Endothelial cell of umbilical vein (primary cell): Measurements from ENCODE around the gene HOXB4.

ENCODE experiments used
- EZH2 ChIP-seq: IDR thresholded peaks from 2 replicates; pipeline ENCODE4 v1.6.1; 2012; ENCODE audit warnings: borderline replicate concordance, low read depth, mild to moderate bottlenecking, moderate library complexity, low read length, inconsistent platforms; ENCODE audit not compliant: severe bottlenecking
- FOS ChIP-seq: IDR thresholded peaks from 2 replicates; pipeline ENCODE4 v1.6.1; 2011; ENCODE audit warnings: mild to moderate bottlenecking, low read length, moderate library complexity, borderline replicate concordance; ENCODE audit not compliant: insufficient read depth
- JUN ChIP-seq: IDR thresholded peaks from 2 replicates; pipeline ENCODE4 v1.6.1; 2011; ENCODE audit warnings: borderline replicate concordance, low read depth; ENCODE audit not compliant: insufficient read length, insufficient read depth
- MYC ChIP-seq: IDR thresholded peaks from one replicate; pipeline ENCODE4 v1.6.1; 2011; ENCODE audit warnings: mild to moderate bottlenecking, low read depth, low read length
- POLR2A ChIP-seq: IDR thresholded peaks from 2 replicates; pipeline ENCODE4 v1.6.1; 2012; ENCODE audit warnings: low read depth, mild to moderate bottlenecking, control low read depth, low read length
- POLR2AphosphoS5 ChIP-seq: IDR thresholded peaks from 2 replicates; pipeline ENCODE4 v1.6.1; 2012; ENCODE audit warnings: low read depth, mild to moderate bottlenecking, control low read depth, low read length, moderate library complexity; ENCODE audit not compliant: insufficient read depth
- TF ChIP-seq, protein P1 (sequence below): IDR thresholded peaks from 2 replicates; pipeline ENCODE4 v1.6.1; 2011; ENCODE audit not compliant: insufficient read depth, insufficient read length
- TF ChIP-seq, protein P2 (sequence below), 2 donors: IDR thresholded peaks; 1 replicate in 1 of 2; 2 replicates in 1 of 2; pipeline ENCODE4 v1.5.1; 2011; ENCODE audit warnings: low read length in 2 of 2, mild to moderate bottlenecking in 2 of 2, moderate library complexity in 2 of 2, control low read depth in 1 of 2, inconsistent platforms in 1 of 2, low read depth in 1 of 2; ENCODE audit not compliant: insufficient read depth in 1 of 2; ENCODE audit errors: extremely low read depth in 1 of 2

DNA sequence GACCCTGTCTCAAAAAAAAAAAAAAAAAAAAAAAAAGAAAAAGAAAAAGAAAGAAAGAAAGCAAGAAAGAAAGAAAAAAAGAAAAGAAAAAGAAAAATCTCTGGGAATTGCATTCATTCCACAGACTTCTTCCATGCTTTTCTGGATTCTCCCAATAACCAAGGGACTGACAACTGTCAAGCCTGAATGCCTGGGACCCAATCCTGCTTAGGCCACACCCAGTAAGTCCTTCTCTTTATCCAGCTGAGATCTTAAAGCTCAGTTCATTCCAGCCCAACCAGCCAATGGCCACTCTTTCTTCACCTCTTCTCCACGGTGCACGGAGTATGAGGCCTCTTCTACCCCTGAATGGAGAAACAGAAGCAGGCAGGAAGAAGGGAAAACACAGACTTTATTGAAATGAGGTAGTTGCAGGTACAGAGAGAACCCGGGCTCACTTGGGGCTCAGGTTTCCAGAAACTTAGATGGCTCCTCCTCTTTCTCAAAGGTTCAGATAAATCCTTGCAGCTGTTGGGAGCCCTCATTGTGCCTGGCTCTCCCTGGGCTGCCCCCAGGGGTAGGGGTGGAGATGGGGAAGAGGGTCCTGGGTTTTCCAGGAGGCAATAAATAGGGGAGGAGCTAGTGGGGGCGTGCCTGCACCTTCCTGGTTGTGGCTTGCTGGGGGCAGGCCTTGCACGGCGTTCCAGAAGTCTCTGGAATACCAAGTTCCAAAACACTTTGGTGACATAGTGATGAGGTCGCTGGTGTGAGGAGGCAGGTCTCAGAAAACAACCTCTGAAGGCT is 49.8 kb downstream of the HOXB4 start:
- TF ChIP-seq, protein P1, sequence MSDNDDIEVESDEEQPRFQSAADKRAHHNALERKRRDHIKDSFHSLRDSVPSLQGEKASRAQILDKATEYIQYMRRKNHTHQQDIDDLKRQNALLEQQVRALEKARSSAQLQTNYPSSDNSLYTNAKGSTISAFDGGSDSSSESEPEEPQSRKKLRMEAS: no peak
- no peak for TF ChIP-seq EZH2
- TF ChIP-seq, protein P2, sequence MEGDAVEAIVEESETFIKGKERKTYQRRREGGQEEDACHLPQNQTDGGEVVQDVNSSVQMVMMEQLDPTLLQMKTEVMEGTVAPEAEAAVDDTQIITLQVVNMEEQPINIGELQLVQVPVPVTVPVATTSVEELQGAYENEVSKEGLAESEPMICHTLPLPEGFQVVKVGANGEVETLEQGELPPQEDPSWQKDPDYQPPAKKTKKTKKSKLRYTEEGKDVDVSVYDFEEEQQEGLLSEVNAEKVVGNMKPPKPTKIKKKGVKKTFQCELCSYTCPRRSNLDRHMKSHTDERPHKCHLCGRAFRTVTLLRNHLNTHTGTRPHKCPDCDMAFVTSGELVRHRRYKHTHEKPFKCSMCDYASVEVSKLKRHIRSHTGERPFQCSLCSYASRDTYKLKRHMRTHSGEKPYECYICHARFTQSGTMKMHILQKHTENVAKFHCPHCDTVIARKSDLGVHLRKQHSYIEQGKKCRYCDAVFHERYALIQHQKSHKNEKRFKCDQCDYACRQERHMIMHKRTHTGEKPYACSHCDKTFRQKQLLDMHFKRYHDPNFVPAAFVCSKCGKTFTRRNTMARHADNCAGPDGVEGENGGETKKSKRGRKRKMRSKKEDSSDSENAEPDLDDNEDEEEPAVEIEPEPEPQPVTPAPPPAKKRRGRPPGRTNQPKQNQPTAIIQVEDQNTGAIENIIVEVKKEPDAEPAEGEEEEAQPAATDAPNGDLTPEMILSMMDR (IDR thresholded peaks at IDR 0.05; ENCODE audit: extremely low read depth in 1 of 2, insufficient read depth in 1 of 2, low read depth in 1 of 2, low read length in 2 of 2): no peak
- no peak for TF ChIP-seq POLR2A
- TF ChIP-seq POLR2AphosphoS5: no peak
- TF ChIP-seq MYC: no peak
- no peak for TF ChIP-seq FOS
- no peak for TF ChIP-seq JUN
